Measurements from ENCODE around the gene TNFRSF8. TPM values are rescaled to one million over a fixed set of nuclear protein-coding genes. Genes with fewer than 3 reads are reported as not detected.

Gene TNFRSF8
- total and polyA plus RNA-seq, 10 donors: 1.3 to 7.6 (median 2.0) TPM

DNA sequence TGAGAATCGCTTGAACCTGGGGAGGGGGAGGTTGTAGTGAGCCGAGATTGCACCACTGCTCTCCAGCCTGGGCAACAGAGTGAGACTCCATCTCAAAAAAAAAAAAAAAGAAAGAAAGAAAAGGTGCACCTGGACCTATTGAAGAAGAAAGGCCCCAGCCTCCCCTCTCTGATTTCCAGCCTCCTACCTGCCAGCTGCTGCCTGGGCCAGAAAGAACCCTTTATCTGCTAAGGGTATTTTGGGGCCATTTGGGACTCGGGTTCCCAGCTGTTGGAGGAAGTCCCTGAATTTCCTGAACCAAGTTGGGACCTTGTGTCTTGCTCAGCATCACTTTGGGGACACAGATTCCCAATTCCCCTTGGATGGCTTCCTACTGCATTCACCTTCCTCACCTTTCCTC, 3.9 kb upstream of the TNFRSF8 start:
- Histone ChIP-seq H3K36me3 (no peaks in the 10 kb centered on the region), H3K4me3 (no peak overlapping the region), H3K27me3 (replicated peaks in 1 of 7) (peaks cover 3 to 41% (median 15%) of the 10 kb centered on the region in 7 donors), H3K27ac (no peak overlapping the region), H3K4me1 (peaks cover 5 to 18% (median 14%) of the 10 kb centered on the region in 6 donors), H3K9me3 (no peaks in the 10 kb centered on the region)
- intact Hi-C loops (cut with DNase I; ENCODE audit: low total_unique reads): no loop called here
- WGBS, 5 donors: 66 to 78% (median 72%) methylated on average over 3 of the region's 3 CpGs
- no peak for DNase-seq
- TF ChIP-seq POLR2A (IDR thresholded peaks at IDR 0.05) (no peak), POLR2AphosphoS5 (IDR thresholded peaks at IDR 0.05) (no peak)
- TF ChIP-seq, protein P1, sequence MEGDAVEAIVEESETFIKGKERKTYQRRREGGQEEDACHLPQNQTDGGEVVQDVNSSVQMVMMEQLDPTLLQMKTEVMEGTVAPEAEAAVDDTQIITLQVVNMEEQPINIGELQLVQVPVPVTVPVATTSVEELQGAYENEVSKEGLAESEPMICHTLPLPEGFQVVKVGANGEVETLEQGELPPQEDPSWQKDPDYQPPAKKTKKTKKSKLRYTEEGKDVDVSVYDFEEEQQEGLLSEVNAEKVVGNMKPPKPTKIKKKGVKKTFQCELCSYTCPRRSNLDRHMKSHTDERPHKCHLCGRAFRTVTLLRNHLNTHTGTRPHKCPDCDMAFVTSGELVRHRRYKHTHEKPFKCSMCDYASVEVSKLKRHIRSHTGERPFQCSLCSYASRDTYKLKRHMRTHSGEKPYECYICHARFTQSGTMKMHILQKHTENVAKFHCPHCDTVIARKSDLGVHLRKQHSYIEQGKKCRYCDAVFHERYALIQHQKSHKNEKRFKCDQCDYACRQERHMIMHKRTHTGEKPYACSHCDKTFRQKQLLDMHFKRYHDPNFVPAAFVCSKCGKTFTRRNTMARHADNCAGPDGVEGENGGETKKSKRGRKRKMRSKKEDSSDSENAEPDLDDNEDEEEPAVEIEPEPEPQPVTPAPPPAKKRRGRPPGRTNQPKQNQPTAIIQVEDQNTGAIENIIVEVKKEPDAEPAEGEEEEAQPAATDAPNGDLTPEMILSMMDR (IDR thresholded peaks at IDR 0.05 in 8 of 11, conservative IDR thresholded peaks at IDR 0.05 in 3 of 11): no peak

DNA sequence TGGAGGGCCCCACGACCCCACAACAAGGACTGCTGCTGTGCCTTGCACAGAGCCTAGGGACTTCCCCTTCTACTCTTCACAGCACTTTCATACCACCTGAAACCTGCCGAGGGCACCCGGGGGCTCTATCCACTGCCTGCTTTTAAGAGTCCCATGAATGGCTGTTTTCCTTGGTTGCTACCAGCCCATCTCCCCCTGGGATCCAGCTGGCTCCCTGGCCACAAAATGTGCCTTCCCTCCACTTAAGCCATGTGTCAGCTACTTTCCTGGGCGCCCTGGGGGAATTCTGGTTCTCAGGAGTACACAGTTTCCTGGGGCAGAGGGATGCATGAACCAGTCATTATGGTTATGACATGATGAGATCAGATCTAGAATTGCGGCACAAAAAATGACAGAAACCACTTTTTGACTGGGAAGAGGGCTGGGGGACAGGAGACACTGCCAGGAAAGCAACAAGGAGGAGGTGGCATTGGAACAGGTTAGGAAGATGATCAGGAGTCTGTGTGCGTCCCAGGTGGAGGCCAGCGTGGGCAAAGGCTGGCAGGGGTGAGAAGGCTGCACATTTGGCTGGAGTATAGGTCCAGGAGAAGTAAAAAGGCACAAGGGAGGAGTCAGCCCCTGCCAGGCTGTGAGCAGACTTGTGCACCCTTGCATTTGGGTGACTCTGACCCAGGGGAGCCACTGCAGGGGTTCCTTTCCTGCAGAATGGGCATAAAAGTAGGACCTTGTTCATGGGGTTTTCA, 3.2 kb upstream of the TNFRSF8 start:
- Histone ChIP-seq H3K9me3 (no peaks in the 10 kb centered on the region), H3K27ac (no peak overlapping the region), H3K4me3 (no peak overlapping the region), H3K36me3 (no peaks in the 10 kb centered on the region), H3K27me3 (replicated peaks in 1 of 7) (peaks cover 6 to 48% (median 22%) of the 10 kb centered on the region in 7 donors), H3K4me1 (peaks cover 5 to 20% (median 16%) of the 10 kb centered on the region in 6 donors)
- intact Hi-C loops (cut with DNase I; ENCODE audit: low total_unique reads): no loop called here
- TF ChIP-seq POLR2AphosphoS5 (IDR thresholded peaks at IDR 0.05) (no peak), POLR2A (IDR thresholded peaks at IDR 0.05) (no peak)
- 48 to 58% (median 53%) methylated on average over 7 of the region's 7 CpGs for WGBS, 5 donors
- DNase-seq: no peak

DNA sequence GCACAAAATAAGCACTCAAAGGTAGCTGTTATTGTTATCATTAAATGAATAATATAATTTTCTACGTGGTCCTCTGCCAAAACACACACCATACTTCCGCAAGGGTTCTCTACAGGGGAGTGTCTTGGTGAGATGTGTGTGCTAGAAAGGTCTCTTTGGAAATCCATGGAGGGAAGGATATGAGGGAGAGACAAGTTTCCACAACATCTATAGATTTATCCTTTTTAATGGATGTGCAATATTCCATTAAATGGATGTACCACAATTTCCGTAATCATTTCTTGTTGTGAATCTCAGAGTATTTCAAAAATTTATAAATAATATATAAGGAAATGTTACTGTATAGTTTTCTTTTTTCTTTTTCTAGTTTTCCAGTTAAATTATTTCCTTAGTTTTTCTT, 2.6 kb upstream of the TNFRSF8 start:
- Histone ChIP-seq H3K36me3 (no peaks in the 10 kb centered on the region), H3K9me3 (no peaks in the 10 kb centered on the region), H3K4me3 (no peak overlapping the region), H3K4me1 (peaks cover 5 to 20% (median 16%) of the 10 kb centered on the region in 6 donors), H3K27ac (no peak overlapping the region), H3K27me3 (replicated peaks in 1 of 7) (peaks cover 6 to 54% (median 26%) of the 10 kb centered on the region in 7 donors)
- intact Hi-C loops (cut with DNase I; ENCODE audit: low total_unique reads): no loop called here
- no peak for DNase-seq
- WGBS, 5 donors: 85 to 97% (median 94%) methylated on average over 3 of the region's 3 CpGs
- TF ChIP-seq POLR2AphosphoS5 (IDR thresholded peaks at IDR 0.05): no peak
- no peak for TF ChIP-seq POLR2A (IDR thresholded peaks at IDR 0.05)
- TF ChIP-seq, protein P1 (IDR thresholded peaks at IDR 0.05 in 8 of 11, conservative IDR thresholded peaks at IDR 0.05 in 3 of 11): no peak

DNA sequence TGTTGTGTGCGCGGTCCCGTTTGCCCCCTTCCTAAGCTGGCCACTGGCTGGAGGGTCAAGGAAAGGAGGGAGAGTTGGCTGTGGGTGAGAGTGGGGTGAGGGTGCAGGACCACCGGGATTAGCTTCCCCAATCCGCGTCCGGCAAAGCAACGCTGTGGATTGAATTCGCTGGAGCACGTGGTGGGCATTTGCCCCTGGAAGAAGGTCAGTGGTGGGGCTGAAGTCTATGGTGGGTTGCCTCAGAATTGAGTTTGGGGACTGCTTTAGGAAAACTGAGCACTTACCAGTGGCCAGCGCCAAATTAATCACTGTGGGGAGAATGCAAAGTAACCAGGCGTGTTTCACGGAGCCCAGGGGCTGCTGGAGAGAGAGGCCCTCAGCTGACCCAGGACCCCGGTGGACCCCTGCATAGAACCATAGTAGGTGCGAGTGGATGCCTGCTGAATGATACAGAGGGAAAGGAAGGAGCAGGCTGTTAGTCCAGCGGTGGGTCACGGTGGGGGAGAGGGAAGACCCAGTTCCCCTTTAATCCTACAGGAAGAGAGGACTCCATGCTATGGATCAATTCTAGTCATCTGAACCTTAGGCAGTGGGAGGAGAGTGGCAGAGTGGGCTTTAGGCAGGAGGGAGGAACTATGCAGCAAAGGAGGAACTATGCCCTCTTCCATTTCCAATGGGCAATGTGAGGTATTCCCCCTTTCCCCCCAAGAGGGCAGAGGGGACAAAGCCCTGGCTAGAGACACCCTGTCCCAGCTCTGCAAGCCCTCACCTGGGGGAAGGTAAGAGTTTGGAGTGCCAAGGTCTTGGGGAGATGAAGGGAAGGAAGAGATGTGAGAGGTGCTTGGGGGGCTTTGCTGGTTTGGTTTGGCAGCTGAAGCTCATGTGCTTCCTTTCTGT, 1.2 kb downstream of the TNFRSF8 start:
- Histone ChIP-seq H3K4me3 (peak overlapping the region in 1 of 8 donors; percentile 59), H3K27me3 (replicated peaks in 1 of 7) (peaks cover 6 to 92% (median 51%) of the 10 kb centered on the region in 7 donors), H3K4me1 (peaks cover 5 to 48% (median 28%) of the 10 kb centered on the region in 6 donors), H3K9me3 (no peaks in the 10 kb centered on the region), H3K36me3 (no peaks in the 10 kb centered on the region), H3K27ac (no peak overlapping the region)
- intact Hi-C loops (cut with DNase I; ENCODE audit: low total_unique reads): no loop called here
- no peak for DNase-seq
- WGBS, 5 donors: 23 to 39% (median 31%) methylated on average over 14 to 17 of the region's 17 CpGs
- no peak for TF ChIP-seq POLR2A (IDR thresholded peaks at IDR 0.05)
- TF ChIP-seq POLR2AphosphoS5 (IDR thresholded peaks at IDR 0.05): no peak
- TF ChIP-seq, protein P1 (IDR thresholded peaks at IDR 0.05 in 8 of 11, conservative IDR thresholded peaks at IDR 0.05 in 3 of 11): no peak

All from spleen (tissue), 11 donors.